A673 (cell line): ENCODE measurements around the gene ANKRD11. TPM values are rescaled to one million over a fixed set of nuclear protein-coding genes. Genes with fewer than 3 reads are reported as not detected.

Source experiments
- BruUV-seq: library from RNA; stranded (reverse); fragments of 400-500 nt; replicated peaks from 2 replicates; lab custom pipeline; 2021; lab: Mats Ljungman, UMichigan
- CTCF ChIA-PET: fragments of 300-600 bp; sonication (Branson Sonifier 250); formaldehyde crosslinking; loops from one replicate; lab custom pipeline; 2022; ENCODE audit warnings: antibody characterized with exemption; lab: Charles Lee
- POLR2A ChIA-PET: fragments of 300-600 bp; sonication (Branson Sonifier 250); formaldehyde crosslinking; loops from one replicate; lab custom pipeline; 2022; ENCODE audit warnings: antibody characterized with exemption; ENCODE audit not compliant: low non-redundant PET; lab: Charles Lee
- DNase-seq: peaks from one replicate; pipeline ENCODE4 v3.0.0-alpha.2; 2015; ENCODE audit warnings: low spot score
- H3K27ac ChIP-seq: fragments of 200-600 bp; sonication (generic); 2 replicates; pipeline ENCODE4 v1.5.1; 2016; ENCODE audit warnings: mixed run types, low read depth, mild to moderate bottlenecking, mixed read lengths, antibody characterized with exemption, low read length; ENCODE audit not compliant: poor library complexity, severe bottlenecking
- H3K27me3 ChIP-seq: fragments of 200-600 bp; sonication (generic); replicated peaks from 2 replicates; pipeline ENCODE4 v1.6.1; 2017; ENCODE audit warnings: mixed run types, low read depth, mild to moderate bottlenecking, mixed read lengths, antibody characterized with exemption, low read length; ENCODE audit not compliant: insufficient read depth, poor library complexity
- H3K36me3 ChIP-seq: fragments of 200-600 bp; sonication (generic); 2 replicates; pipeline ENCODE4 v1.6.1; 2016; ENCODE audit warnings: mixed run types, mild to moderate bottlenecking, mixed read lengths, antibody characterized with exemption, low read length; ENCODE audit not compliant: insufficient read depth, poor library complexity, severe bottlenecking
- H3K4me1 ChIP-seq: fragments of 200-600 bp; sonication (generic); 2 replicates; pipeline ENCODE4 v1.6.1; 2017; ENCODE audit warnings: mixed run types, mild to moderate bottlenecking, mixed read lengths, antibody characterized with exemption, low read length; ENCODE audit not compliant: insufficient read depth, poor library complexity, severe bottlenecking
- H3K4me3 ChIP-seq: fragments of 200-600 bp; sonication (generic); 2 replicates; pipeline ENCODE4 v1.5.1; 2016; ENCODE audit warnings: low read depth, mixed run types, mild to moderate bottlenecking, mixed read lengths, low read length; ENCODE audit not compliant: poor library complexity, severe bottlenecking
- H3K9me3 ChIP-seq: fragments of 200-600 bp; sonication (generic); 2 replicates; pipeline ENCODE4 v1.6.1; 2016; ENCODE audit warnings: mixed run types, low read depth, mild to moderate bottlenecking, mixed read lengths, antibody characterized with exemption, low read length; ENCODE audit not compliant: poor library complexity, severe bottlenecking
- CTCF ChIP-seq: fragments of 300-800, 200-600 bp; sonication (generic); conservative IDR thresholded peaks from 2 replicates; pipeline ENCODE4 v1.5.1; 2017; ENCODE audit warnings: low read depth, mild to moderate bottlenecking, antibody characterized with exemption, low read length, moderate library complexity, mixed read lengths
- EZH2 ChIP-seq: fragments of 200-600 bp; sonication (generic); IDR thresholded peaks from 2 replicates; pipeline ENCODE4 v1.6.1; 2017; ENCODE audit warnings: borderline replicate concordance, low read depth, mild to moderate bottlenecking, mixed read lengths, antibody characterized with exemption, low read length; ENCODE audit not compliant: poor library complexity, severe bottlenecking
- intact Hi-C: fragments of 100-400 bp; cut with micrococcal nuclease; formaldehyde crosslinking; loops from one replicate; pipeline ENCODE4 v1.10.0; 2022; ENCODE audit not compliant: unreplicated experiment
- total RNA-seq: library from RNA; stranded (reverse); gene quantifications from 2 replicates; pipeline ENCODE4 v1.2.3, GENCODE V29; 2021

The ANKRD11 gene
- total RNA-seq, 1 experiment from 2014 or later = 217 TPM

- Histone ChIP-seq H3K9me3 (no peaks in the 10 kb centered on the region), H3K4me1 (no peaks in the 10 kb centered on the region), H3K36me3 (peaks cover 2% of the 10 kb centered on the region), H3K27ac (no peak overlapping the region), H3K27me3 (no peaks in the 10 kb centered on the region), H3K4me3 (no peak overlapping the region)
- no peak for DNase-seq
- intact Hi-C loops = no loop called here
- no TSS peak for BruUV-seq
- ChIA-PET CTCF (no interaction called here), POLR2A (no interaction called here)
- TF ChIP-seq CTCF (no peak), EZH2 (no peak)
Measured at GRCh38 chr16:89355007-89355406, 135.4 kb downstream of the ANKRD11 start.

- H3K4me3 ChIP-seq = no peak overlapping the region
- intact Hi-C loops = no loop called here
- ChIA-PET POLR2A (no interaction called here), CTCF (no interaction called here)
- no peaks in the 10 kb centered on the region for H3K4me1 ChIP-seq
- no peaks in the 10 kb centered on the region for H3K9me3 ChIP-seq
- BruUV-seq = no TSS peak
- H3K27me3 ChIP-seq = no peaks in the 10 kb centered on the region
- H3K36me3 ChIP-seq = peaks cover 2% of the 10 kb centered on the region
- TF ChIP-seq EZH2 (no peak), CTCF (no peak)
- no peak for DNase-seq
- no peak overlapping the region for H3K27ac ChIP-seq
Measured at GRCh38 chr16:89354325-89354724, 136.0 kb downstream of the ANKRD11 start.

- TF ChIP-seq CTCF (no peak), EZH2 (no peak)
- Histone ChIP-seq H3K27ac (no peak overlapping the region), H3K4me1 (no peaks in the 10 kb centered on the region), H3K9me3 (no peaks in the 10 kb centered on the region), H3K4me3 (no peak overlapping the region), H3K36me3 (peaks cover 2% of the 10 kb centered on the region), H3K27me3 (no peaks in the 10 kb centered on the region)
- intact Hi-C loops = no loop called here
- ChIA-PET POLR2A (no interaction called here), CTCF (no interaction called here)
- no peak for DNase-seq
- no TSS peak for BruUV-seq
Measured at GRCh38 chr16:89352091-89352681, 138.2 kb downstream of the ANKRD11 start.
